GM12891 (cell line): ENCODE measurements around the gene HMGB1.

ENCODE experiments used
- PAX5 ChIP-seq: IDR thresholded peaks from 2 replicates; pipeline ENCODE4 v1.6.1; 2011; ENCODE audit warnings: low read length, moderate library complexity, mild to moderate bottlenecking; ENCODE audit not compliant: insufficient read depth, severe bottlenecking
- POLR2AphosphoS5 ChIP-seq: IDR thresholded peaks from 2 replicates; pipeline ENCODE4 v1.6.1; 2011; ENCODE audit warnings: low read depth, low read length, control low read depth

- TF ChIP-seq PAX5 (no peak), POLR2AphosphoS5 (no peak)
Measured at GRCh38 chr13:30450066-30450465, 15.7 kb downstream of the HMGB1 start.
